ENCODE results near the gene BRD7. TPM values are rescaled to one million over a fixed set of nuclear protein-coding genes. Genes with fewer than 3 reads are reported as not detected.

Gene BRD7
- total RNA-seq, 1 experiment from 2014 or later: 122 TPM

GRCh38 chr16:50301626-50302471, 66.9 kb downstream of the BRD7 start:
- no peak for ATAC-seq
- ChIA-PET CTCF (interaction anchor here (1.2 kb wide), 1 partner anchor 56 kb away, joined by 5 read pairs; no protein-coding TSS in a partner anchor), POLR2A (no interaction called here)
- no peaks in the 10 kb centered on the region for H3K9me3 Mint-ChIP-seq
- H3K27ac Mint-ChIP-seq: no peak overlapping the region
- no peak for TF ChIP-seq MAX (CRISPR knock-in tag; IDR thresholded peaks at IDR 0.05)
- TF ChIP-seq ZNF121 (CRISPR knock-in tag; IDR thresholded peaks at IDR 0.05): 0 out of 2 replicates have a peak, but pooled peaks have one; percentile 17
- H3K4me3 Mint-ChIP-seq: no peak overlapping the region
- no peak for DNase-seq (ENCODE audit: low spot score)
- H3K4me1 Mint-ChIP-seq: peaks cover 5% of the 10 kb centered on the region; the same call in 1 of the 2 replicates
- H3K36me3 Mint-ChIP-seq: no peaks in the 10 kb centered on the region
- H3K27me3 Mint-ChIP-seq (ENCODE audit: low read depth): no peaks in the 10 kb centered on the region

GRCh38 chr16:50300942-50301625, 67.7 kb downstream of the BRD7 start:
- no peak for TF ChIP-seq ESRRA (CRISPR knock-in tag; IDR thresholded peaks at IDR 0.05; ENCODE audit: borderline replicate concordance)
- no peak for TF ChIP-seq JAZF1 (CRISPR knock-in tag; IDR thresholded peaks at IDR 0.05)
- TF ChIP-seq CTCF (IDR thresholded peaks at IDR 0.05): no peak
- TF ChIP-seq NFE2L1 (CRISPR knock-in tag; IDR thresholded peaks at IDR 0.05): no peak
- TF ChIP-seq PRRX2 (CRISPR knock-in tag; IDR thresholded peaks at IDR 0.05): no peak
- TF ChIP-seq FOXK1 (CRISPR knock-in tag; IDR thresholded peaks at IDR 0.05): no peak
- TF ChIP-seq PREB (CRISPR knock-in tag; IDR thresholded peaks at IDR 0.05; ENCODE audit: borderline replicate concordance): no peak
- TF ChIP-seq ZSCAN18 (CRISPR knock-in tag; IDR thresholded peaks at IDR 0.05): no peak
- TF ChIP-seq TCF7 (CRISPR knock-in tag; IDR thresholded peaks at IDR 0.05; ENCODE audit: low read depth): no peak
- no peak for TF ChIP-seq RELA (CRISPR knock-in tag; IDR thresholded peaks at IDR 0.05; ENCODE audit: borderline replicate concordance)
- no peak for TF ChIP-seq ZNF416 (CRISPR knock-in tag; IDR thresholded peaks at IDR 0.05)
- TF ChIP-seq AFF4 (CRISPR knock-in tag; IDR thresholded peaks at IDR 0.05; ENCODE audit: borderline replicate concordance): no peak
- H3K4me1 Mint-ChIP-seq: peaks cover 5% of the 10 kb centered on the region; the same call in 1 of the 2 replicates
- no peak overlapping the region for H3K27ac Mint-ChIP-seq
- H3K27me3 Mint-ChIP-seq (ENCODE audit: low read depth): no peaks in the 10 kb centered on the region
- CTCF ChIA-PET: no interaction called here
- H3K4me3 Mint-ChIP-seq: no peak overlapping the region
- no peak for ATAC-seq
- POLR2A ChIA-PET: no interaction called here
- no peaks in the 10 kb centered on the region for H3K36me3 Mint-ChIP-seq
- no peak for DNase-seq (ENCODE audit: low spot score)
- no peaks in the 10 kb centered on the region for H3K9me3 Mint-ChIP-seq
